Measurements from ENCODE around the gene BCL11B.

DNA sequence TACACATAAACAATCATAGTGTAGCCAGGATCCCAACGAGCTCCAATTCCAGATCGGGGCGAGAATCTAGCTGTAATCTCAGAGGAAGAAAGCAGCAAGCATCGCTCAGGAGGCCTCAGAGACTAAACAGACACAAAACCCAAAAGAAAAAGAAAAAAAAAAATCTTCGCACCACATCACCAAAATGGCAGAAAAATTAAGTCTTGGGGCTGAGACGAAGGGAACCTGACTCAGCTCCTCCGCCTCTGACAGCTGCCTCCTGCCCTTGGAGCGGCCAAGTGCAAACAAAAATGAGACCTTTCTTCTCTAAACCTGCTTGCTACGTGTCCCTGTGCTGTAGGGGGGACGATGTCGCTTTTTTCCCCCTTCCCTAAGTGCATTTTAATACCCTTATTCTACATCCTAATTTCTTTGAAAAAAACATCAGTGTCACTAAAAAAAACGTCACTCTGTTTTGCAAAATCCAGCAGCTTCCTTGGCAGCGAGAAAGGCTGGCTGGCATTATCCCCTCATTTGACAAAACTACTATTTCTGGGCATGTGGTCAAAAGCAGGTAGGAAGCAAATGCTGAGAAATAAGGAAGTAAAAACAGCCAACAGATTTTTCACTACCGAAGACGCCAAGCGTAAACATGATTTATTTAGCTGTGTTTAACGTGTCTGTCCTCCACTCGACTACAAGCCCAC, 30.5 kb downstream of the BCL11B start:
- TF ChIP-seq, protein P1, sequence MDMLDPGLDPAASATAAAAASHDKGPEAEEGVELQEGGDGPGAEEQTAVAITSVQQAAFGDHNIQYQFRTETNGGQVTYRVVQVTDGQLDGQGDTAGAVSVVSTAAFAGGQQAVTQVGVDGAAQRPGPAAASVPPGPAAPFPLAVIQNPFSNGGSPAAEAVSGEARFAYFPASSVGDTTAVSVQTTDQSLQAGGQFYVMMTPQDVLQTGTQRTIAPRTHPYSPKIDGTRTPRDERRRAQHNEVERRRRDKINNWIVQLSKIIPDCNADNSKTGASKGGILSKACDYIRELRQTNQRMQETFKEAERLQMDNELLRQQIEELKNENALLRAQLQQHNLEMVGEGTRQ (IDR thresholded peaks at IDR 0.05; ENCODE audit: low read length): no peak
- no peak for TF ChIP-seq HDAC6 (IDR thresholded peaks at IDR 0.05; ENCODE audit: low read depth, low read length)
- TF ChIP-seq, protein P2, sequence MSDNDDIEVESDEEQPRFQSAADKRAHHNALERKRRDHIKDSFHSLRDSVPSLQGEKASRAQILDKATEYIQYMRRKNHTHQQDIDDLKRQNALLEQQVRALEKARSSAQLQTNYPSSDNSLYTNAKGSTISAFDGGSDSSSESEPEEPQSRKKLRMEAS (IDR thresholded peaks at IDR 0.05): no peak
- no peak for TF ChIP-seq SP1 (IDR thresholded peaks at IDR 0.05; ENCODE audit: low read depth, low read length)
- TF ChIP-seq, protein P3, sequence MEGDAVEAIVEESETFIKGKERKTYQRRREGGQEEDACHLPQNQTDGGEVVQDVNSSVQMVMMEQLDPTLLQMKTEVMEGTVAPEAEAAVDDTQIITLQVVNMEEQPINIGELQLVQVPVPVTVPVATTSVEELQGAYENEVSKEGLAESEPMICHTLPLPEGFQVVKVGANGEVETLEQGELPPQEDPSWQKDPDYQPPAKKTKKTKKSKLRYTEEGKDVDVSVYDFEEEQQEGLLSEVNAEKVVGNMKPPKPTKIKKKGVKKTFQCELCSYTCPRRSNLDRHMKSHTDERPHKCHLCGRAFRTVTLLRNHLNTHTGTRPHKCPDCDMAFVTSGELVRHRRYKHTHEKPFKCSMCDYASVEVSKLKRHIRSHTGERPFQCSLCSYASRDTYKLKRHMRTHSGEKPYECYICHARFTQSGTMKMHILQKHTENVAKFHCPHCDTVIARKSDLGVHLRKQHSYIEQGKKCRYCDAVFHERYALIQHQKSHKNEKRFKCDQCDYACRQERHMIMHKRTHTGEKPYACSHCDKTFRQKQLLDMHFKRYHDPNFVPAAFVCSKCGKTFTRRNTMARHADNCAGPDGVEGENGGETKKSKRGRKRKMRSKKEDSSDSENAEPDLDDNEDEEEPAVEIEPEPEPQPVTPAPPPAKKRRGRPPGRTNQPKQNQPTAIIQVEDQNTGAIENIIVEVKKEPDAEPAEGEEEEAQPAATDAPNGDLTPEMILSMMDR (IDR thresholded peaks at IDR 0.05; ENCODE audit: control extremely low read depth in 1 of 3, insufficient read depth in 1 of 3, low read depth in 1 of 3, low read length in 3 of 3): no peak
- TF ChIP-seq TBP (IDR thresholded peaks at IDR 0.05; ENCODE audit: low read depth, low read length): no peak
- TF ChIP-seq, protein P4, sequence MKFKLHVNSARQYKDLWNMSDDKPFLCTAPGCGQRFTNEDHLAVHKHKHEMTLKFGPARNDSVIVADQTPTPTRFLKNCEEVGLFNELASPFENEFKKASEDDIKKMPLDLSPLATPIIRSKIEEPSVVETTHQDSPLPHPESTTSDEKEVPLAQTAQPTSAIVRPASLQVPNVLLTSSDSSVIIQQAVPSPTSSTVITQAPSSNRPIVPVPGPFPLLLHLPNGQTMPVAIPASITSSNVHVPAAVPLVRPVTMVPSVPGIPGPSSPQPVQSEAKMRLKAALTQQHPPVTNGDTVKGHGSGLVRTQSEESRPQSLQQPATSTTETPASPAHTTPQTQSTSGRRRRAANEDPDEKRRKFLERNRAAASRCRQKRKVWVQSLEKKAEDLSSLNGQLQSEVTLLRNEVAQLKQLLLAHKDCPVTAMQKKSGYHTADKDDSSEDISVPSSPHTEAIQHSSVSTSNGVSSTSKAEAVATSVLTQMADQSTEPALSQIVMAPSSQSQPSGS (IDR thresholded peaks at IDR 0.05; ENCODE audit: low read length): no peak
- TF ChIP-seq EP300 (IDR thresholded peaks at IDR 0.05; ENCODE audit: borderline replicate concordance in 1 of 2, low read depth in 2 of 2, low read length in 2 of 2): no peak

Data from H1 (cell line).